PFSK-1 (cell line): Measurements from ENCODE around the gene UCK2.

Source experiments
- FOXP2 ChIP-seq: optimal IDR thresholded peaks from 2 replicates; pipeline ENCODE3; 2011; ENCODE audit warnings: borderline replicate concordance, control low read depth, inconsistent platforms; ENCODE audit not compliant: insufficient read depth; ENCODE audit errors: extremely low read length, extremely low read depth
- POLR2AphosphoS5 ChIP-seq: IDR thresholded peaks from 2 replicates; pipeline ENCODE4 v1.6.1; 2012; ENCODE audit warnings: low read depth, mild to moderate bottlenecking, control low read depth, low read length, moderate library complexity
- SIN3A ChIP-seq: IDR thresholded peaks from 2 replicates; pipeline ENCODE4 v1.6.1; 2012; ENCODE audit warnings: mild to moderate bottlenecking, low read length, moderate library complexity, borderline replicate concordance; ENCODE audit not compliant: insufficient read depth
- TAF1 ChIP-seq: IDR thresholded peaks from 2 replicates; pipeline ENCODE4 v1.6.1; 2012; ENCODE audit warnings: low read length, control low read depth, borderline replicate concordance; ENCODE audit not compliant: insufficient read depth
- TF ChIP-seq, protein P1 (sequence below), 2 experiments: IDR thresholded peaks; 2 replicates each; pipeline versions ENCODE4 v1.6.1 to v1.8.0; 2011 to 2012; ENCODE audit warnings: low read depth in 2 of 2, low read length in 2 of 2, control low read depth in 1 of 2, inconsistent platforms in 1 of 2, mild to moderate bottlenecking in 1 of 2, moderate library complexity in 1 of 2; ENCODE audit not compliant: insufficient read depth in 1 of 2

The UCK2 gene

DNA sequence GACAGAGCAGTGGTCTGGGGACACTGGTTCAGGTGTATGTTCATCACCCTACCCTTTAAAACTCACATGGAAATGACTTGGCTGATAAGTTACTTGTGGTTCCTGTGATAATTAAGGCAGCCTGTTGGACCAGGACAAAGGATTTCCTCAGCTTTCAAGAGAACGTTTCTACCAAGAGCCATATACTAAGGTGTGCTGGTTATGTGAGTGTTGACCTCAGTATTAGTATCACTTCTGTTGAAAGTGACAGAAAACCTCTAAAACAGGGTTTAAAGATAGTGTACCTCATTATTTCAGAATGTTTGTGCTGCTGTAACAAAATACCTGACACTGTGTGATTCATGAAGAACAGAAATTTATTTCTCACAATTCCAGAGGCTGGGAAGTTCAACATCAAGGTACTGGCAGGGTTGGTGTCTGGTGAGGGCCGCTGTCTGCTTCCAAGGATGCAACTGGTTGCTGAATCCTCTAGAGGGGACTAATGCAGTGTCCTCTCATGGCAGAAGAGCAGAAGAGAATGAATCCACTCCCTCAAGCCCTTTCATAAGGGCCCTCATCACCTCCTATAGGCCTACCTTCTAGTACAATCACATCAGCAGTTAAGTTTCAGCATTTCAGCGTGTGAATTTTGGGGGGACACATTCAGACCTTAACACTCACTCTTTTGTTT, 54.9 kb downstream of the UCK2 start:
- no peak for TF ChIP-seq SIN3A
- no peak for TF ChIP-seq POLR2AphosphoS5
- TF ChIP-seq, protein P1, sequence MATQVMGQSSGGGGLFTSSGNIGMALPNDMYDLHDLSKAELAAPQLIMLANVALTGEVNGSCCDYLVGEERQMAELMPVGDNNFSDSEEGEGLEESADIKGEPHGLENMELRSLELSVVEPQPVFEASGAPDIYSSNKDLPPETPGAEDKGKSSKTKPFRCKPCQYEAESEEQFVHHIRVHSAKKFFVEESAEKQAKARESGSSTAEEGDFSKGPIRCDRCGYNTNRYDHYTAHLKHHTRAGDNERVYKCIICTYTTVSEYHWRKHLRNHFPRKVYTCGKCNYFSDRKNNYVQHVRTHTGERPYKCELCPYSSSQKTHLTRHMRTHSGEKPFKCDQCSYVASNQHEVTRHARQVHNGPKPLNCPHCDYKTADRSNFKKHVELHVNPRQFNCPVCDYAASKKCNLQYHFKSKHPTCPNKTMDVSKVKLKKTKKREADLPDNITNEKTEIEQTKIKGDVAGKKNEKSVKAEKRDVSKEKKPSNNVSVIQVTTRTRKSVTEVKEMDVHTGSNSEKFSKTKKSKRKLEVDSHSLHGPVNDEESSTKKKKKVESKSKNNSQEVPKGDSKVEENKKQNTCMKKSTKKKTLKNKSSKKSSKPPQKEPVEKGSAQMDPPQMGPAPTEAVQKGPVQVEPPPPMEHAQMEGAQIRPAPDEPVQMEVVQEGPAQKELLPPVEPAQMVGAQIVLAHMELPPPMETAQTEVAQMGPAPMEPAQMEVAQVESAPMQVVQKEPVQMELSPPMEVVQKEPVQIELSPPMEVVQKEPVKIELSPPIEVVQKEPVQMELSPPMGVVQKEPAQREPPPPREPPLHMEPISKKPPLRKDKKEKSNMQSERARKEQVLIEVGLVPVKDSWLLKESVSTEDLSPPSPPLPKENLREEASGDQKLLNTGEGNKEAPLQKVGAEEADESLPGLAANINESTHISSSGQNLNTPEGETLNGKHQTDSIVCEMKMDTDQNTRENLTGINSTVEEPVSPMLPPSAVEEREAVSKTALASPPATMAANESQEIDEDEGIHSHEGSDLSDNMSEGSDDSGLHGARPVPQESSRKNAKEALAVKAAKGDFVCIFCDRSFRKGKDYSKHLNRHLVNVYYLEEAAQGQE (IDR thresholded peaks at IDR 0.05; ENCODE audit: insufficient read depth in 1 of 2, low read depth in 2 of 2, low read length in 2 of 2), result no peak
- TF ChIP-seq TAF1, result no peak
- no peak for TF ChIP-seq FOXP2

DNA sequence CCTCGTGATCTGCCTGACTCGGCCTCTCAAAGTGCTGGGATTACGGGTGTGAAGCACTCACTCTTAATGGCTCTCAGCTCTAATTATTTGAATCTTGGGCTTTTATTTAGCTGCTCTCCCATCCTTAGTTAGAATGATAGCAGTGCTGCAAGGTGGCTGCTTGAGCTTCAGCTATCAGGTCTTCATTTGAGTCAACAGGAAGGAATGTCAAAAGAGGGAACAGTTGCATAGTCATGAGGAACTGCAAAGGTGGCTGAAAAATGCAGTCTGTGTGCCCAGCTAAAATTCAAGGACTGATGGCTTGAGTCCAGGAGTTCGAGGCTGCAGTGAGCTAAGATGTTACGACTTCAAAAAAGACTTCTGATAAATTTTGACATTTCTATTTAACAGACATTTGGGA, 55.6 kb downstream of the UCK2 start:
- TF ChIP-seq SIN3A, result no peak
- no peak for TF ChIP-seq FOXP2
- TF ChIP-seq POLR2AphosphoS5, result no peak
- no peak for TF ChIP-seq TAF1
- TF ChIP-seq, protein P1 (IDR thresholded peaks at IDR 0.05; ENCODE audit: insufficient read depth in 1 of 2, low read depth in 2 of 2, low read length in 2 of 2), result no peak

DNA sequence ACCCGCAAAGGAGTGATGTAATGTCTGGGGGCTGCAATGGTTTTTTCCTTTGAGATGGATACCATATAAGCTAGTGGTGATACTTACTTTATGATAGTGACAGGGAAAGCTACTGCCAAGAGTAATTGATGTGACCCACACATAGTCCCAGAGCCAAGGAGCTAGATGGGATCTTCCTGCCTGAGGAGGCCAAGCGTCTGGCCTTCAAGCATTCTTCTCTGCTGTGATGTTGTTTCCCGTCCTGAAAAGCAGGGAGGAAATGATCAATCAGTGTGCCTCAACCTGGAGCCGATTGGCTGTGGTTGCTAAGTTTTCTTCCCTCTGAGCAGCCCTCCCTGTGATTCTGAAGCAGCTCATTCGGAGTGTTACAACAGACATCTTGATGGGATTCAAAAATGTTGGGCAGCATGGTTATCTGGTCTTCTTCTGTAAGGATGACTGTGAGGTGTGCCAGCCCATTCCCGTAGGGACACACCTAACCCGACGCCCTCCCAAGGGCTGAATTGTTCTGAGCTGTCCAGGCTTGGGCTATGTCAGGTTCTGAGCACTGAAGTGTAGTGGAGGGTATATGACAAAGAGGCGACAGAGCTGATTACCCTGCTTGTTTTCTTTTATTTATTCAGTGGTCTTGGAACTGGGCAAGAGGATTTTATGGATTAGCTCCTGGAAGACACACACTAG, 56.7 kb downstream of the UCK2 start:
- TF ChIP-seq POLR2AphosphoS5 (no peak), TAF1 (no peak), SIN3A (no peak), FOXP2 (no peak)
- TF ChIP-seq, protein P1 (IDR thresholded peaks at IDR 0.05; ENCODE audit: insufficient read depth in 1 of 2, low read depth in 2 of 2, low read length in 2 of 2), result no peak

DNA sequence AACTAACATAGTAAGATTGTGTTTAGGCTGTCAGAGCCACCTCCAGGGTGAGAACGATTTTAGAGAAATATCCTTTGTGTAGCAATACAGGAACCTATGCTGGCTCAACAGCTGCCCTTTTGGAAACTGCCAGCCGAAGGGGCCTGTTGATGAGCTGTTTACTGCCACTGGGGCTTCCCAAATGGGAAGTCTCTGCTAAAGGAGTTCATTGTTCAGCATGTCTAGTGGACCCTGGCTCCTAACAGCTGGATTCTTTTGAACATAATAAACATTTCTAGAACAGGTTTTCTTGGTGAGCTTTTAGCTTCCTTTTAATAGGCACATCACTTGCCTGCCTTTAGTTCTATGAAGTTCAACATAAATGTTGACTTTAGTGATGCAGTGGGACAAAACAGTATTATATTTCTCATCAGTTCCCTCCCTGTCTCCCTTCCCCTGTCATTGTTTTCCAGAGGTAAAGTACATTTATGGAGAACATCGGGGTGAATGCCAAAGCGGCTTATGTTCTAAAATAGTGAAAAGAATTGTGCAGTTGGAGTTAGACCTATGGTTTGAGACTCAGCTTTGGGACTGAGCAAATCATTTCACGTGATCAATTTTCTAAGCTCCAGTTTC, 57.4 kb downstream of the UCK2 start:
- TF ChIP-seq SIN3A (no peak), POLR2AphosphoS5 (no peak), FOXP2 (no peak), TAF1 (no peak)
- TF ChIP-seq, protein P1 (IDR thresholded peaks at IDR 0.05; ENCODE audit: insufficient read depth in 1 of 2, low read depth in 2 of 2, low read length in 2 of 2), result no peak
